Measurements from ENCODE around the gene RAVER2.

Gene RAVER2

GRCh38 chr1:64823691-64824476, 79.0 kb downstream of the RAVER2 start:
- ATAC-seq, result peak; percentile 52
- peak; percentile 40 to 50 for DNase-seq
- Mint-ChIP-seq H3K4me3 (no peak overlapping the region), H3K27me3 (no peaks in the 10 kb centered on the region), H3K9me3 (no peaks in the 10 kb centered on the region), H3K27ac (peak overlapping the region in 1 of 2 donors; percentile 54), H3K4me1 (peaks cover 38% of the 10 kb centered on the region)

- peaks cover 54% of the 10 kb centered on the region for H3K4me1 Mint-ChIP-seq
- H3K4me3 Mint-ChIP-seq, result peak overlapping the region; percentile 0 to 31
- peak; percentile 86 for ATAC-seq
- no peaks in the 10 kb centered on the region for H3K27me3 Mint-ChIP-seq
- no peak for DNase-seq
- H3K9me3 Mint-ChIP-seq, result no peaks in the 10 kb centered on the region
- peak overlapping the region; percentile 0 to 83 for H3K27ac Mint-ChIP-seq
Observed at GRCh38 chr1:64826991-64827390, 82.1 kb downstream of the RAVER2 start.

DNA sequence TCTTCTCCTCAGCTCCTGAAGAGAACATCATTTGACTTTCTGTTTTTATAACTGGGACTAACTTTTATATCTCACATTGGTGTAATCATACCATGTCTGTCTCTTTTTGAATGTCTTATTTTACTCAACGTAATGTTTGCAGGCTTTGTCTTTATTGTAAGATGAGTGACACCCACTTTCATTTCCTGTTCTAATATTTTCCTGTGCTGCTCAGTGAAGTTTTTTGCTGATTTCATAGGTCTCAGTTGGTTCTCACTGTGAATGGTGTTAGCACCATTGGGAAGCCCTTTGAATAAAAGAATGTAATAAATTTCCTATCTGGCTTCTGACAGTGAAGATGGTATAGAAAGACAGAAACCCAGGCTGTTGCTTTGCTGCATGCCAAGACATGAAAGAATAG, 84.0 kb downstream of the RAVER2 start:
- DNase-seq, result no peak
- Mint-ChIP-seq H3K9me3 (no peaks in the 10 kb centered on the region), H3K4me1 (peaks cover 54% of the 10 kb centered on the region), H3K27me3 (no peaks in the 10 kb centered on the region), H3K27ac (peak overlapping the region; percentile 15 to 74), H3K4me3 (peak overlapping the region; percentile 28 to 39)
- ATAC-seq, result peak; percentile 58

GRCh38 chr1:64829411-64830029, 84.6 kb downstream of the RAVER2 start:
- H3K4me1 Mint-ChIP-seq, result peaks cover 47% of the 10 kb centered on the region
- peak; percentile 16 for ATAC-seq
- no peaks in the 10 kb centered on the region for H3K27me3 Mint-ChIP-seq
- H3K4me3 Mint-ChIP-seq, result no peak overlapping the region
- H3K9me3 Mint-ChIP-seq, result no peaks in the 10 kb centered on the region
- peak overlapping the region; percentile 2 to 15 for H3K27ac Mint-ChIP-seq
- no peak for DNase-seq

GRCh38 chr1:64830030-64830651, 85.3 kb downstream of the RAVER2 start:
- H3K9me3 Mint-ChIP-seq, result no peaks in the 10 kb centered on the region
- DNase-seq (no peak), ATAC-seq (no peak)
- H3K4me1 Mint-ChIP-seq, result peaks cover 46% of the 10 kb centered on the region
- peak overlapping the region in 1 of 2 donors; percentile 3 for H3K27ac Mint-ChIP-seq
- H3K27me3 Mint-ChIP-seq, result no peaks in the 10 kb centered on the region
- H3K4me3 Mint-ChIP-seq, result no peak overlapping the region

DNA sequence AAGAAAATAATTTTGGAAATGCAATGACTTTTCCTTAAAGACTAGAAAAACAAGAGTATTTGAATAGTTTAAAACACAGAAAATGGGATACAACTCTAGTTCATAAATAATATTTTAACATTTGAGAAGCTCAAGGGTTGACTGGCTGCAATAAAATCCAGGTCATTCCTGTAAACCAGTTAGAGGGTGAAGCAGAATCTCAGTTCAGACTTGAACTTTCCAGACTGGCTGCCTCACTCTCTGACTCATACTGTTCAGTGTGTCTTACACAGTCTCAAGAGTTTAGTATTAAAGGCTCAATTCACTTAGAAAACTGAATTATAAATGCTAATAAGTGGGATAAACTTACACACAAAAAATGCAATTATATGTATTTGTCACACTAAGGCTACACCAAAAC, 89.9 kb downstream of the RAVER2 start:
- H3K4me3 Mint-ChIP-seq, result no peak overlapping the region
- DNase-seq (no peak), ATAC-seq (no peak)
- H3K4me1 Mint-ChIP-seq, result peaks cover 8% of the 10 kb centered on the region
- no peaks in the 10 kb centered on the region for H3K9me3 Mint-ChIP-seq
- peak overlapping the region in 1 of 2 donors; percentile 13 for H3K27ac Mint-ChIP-seq
- H3K27me3 Mint-ChIP-seq, result no peaks in the 10 kb centered on the region

GRCh38 chr1:64836802-64837201, 91.9 kb downstream of the RAVER2 start:
- Mint-ChIP-seq H3K27ac (no peak overlapping the region), H3K4me1 (no peaks in the 10 kb centered on the region), H3K4me3 (no peak overlapping the region), H3K27me3 (no peaks in the 10 kb centered on the region), H3K9me3 (no peaks in the 10 kb centered on the region)
- no peak for ATAC-seq
- DNase-seq, result no peak

GRCh38 chr1:64838486-64838885, 93.6 kb downstream of the RAVER2 start:
- H3K4me1 Mint-ChIP-seq, result no peaks in the 10 kb centered on the region
- ATAC-seq (no peak), DNase-seq (no peak)
- no peaks in the 10 kb centered on the region for H3K9me3 Mint-ChIP-seq
- H3K27me3 Mint-ChIP-seq, result no peaks in the 10 kb centered on the region
- H3K4me3 Mint-ChIP-seq, result no peak overlapping the region
- H3K27ac Mint-ChIP-seq, result peak overlapping the region in 1 of 2 donors; percentile 61

DNA sequence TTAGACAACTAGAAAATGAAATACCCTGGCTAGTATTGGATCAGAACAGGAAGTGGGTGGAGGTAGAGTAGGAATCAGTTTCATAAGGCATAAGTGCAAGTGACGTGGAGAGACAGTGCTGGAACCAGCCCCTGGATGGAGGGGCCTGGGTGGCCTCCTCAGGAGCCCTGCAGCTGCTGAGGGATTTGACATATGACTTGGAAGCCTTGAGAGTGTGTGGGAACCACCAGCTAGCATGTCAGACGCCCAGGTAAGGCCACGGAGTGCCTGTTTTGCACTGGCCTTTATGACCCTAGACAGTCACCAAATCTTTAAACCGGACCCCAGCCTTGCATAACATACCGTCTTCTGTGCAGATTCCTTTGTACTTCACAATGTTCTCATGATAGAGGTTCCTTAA, 94.4 kb downstream of the RAVER2 start:
- Mint-ChIP-seq H3K27me3 (no peaks in the 10 kb centered on the region), H3K4me1 (no peaks in the 10 kb centered on the region), H3K9me3 (no peaks in the 10 kb centered on the region), H3K27ac (no peak overlapping the region), H3K4me3 (no peak overlapping the region)
- DNase-seq (no peak), ATAC-seq (no peak)

- no peaks in the 10 kb centered on the region for H3K9me3 Mint-ChIP-seq
- no peak overlapping the region for H3K27ac Mint-ChIP-seq
- no peak overlapping the region for H3K4me3 Mint-ChIP-seq
- H3K4me1 Mint-ChIP-seq, result no peaks in the 10 kb centered on the region
- no peak for ATAC-seq
- DNase-seq, result no peak
- H3K27me3 Mint-ChIP-seq, result no peaks in the 10 kb centered on the region
Observed at GRCh38 chr1:64839732-64840405, 95.0 kb downstream of the RAVER2 start.

DNA sequence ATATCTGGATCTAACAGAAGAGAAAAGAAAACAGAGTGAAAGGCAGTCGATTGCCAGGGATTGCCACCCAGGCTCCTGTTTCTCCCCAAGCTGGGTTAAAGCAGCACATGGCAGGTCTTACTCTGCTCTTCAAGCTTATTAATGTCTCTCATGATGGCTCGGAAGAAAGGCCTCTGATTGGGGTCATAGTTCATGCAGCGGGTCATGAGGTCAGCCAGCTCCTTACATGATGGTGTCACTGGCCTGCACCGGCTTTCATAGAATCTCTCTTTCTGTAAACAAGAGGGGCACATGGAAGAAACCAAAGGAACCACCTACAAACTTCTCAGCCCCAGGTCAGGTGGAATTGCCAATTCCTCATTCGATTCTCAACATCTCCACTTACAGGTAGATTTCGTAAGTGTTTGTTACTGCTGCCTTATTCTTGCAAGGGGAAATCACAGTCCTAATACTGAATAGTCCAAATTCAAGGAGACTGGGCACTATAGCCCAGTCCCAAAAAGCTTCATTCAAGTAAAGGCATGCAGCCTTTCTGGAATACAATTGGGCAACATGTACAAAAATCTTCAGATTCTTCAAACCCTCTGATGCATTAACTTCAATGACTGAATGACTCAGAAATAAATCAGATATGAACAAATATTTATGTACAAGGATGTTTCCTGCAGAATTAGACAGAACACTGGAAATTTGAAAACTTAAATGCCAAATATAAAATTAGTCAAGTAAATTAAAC, 96.6 kb downstream of the RAVER2 start:
- ATAC-seq (no peak), DNase-seq (no peak)
- H3K27me3 Mint-ChIP-seq, result no peaks in the 10 kb centered on the region
- H3K9me3 Mint-ChIP-seq, result no peaks in the 10 kb centered on the region
- no peak overlapping the region for H3K27ac Mint-ChIP-seq
- H3K4me1 Mint-ChIP-seq, result no peaks in the 10 kb centered on the region
- H3K4me3 Mint-ChIP-seq, result no peak overlapping the region

- H3K9me3 Mint-ChIP-seq, result no peaks in the 10 kb centered on the region
- ATAC-seq, result no peak
- no peak overlapping the region for H3K4me3 Mint-ChIP-seq
- no peak for DNase-seq
- H3K27ac Mint-ChIP-seq, result no peak overlapping the region
- H3K27me3 Mint-ChIP-seq, result no peaks in the 10 kb centered on the region
- H3K4me1 Mint-ChIP-seq, result no peaks in the 10 kb centered on the region
Observed at GRCh38 chr1:64842224-64842623, 97.3 kb downstream of the RAVER2 start.

DNA sequence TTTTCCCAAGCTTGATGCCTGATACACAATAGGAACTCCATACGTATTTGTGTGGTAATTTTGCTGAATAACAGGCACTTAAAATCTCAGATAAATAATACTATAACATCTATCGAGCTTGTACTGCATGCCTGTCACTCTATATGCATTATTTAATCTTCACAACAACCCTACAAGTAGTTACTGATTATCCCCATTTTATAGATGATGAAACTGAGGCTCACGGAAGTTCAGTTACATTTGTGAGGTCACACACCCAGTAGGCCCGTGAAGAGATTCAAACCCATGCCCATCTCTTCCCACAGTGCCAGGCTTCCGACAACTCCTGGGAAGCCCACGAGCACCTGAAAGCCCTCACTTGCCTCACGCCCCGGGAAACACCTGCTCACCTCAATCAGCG, 98.8 kb downstream of the RAVER2 start:
- DNase-seq (no peak), ATAC-seq (no peak)
- H3K4me1 Mint-ChIP-seq, result no peaks in the 10 kb centered on the region
- no peaks in the 10 kb centered on the region for H3K9me3 Mint-ChIP-seq
- H3K27ac Mint-ChIP-seq, result no peak overlapping the region
- H3K27me3 Mint-ChIP-seq, result no peaks in the 10 kb centered on the region
- no peak overlapping the region for H3K4me3 Mint-ChIP-seq

DNA sequence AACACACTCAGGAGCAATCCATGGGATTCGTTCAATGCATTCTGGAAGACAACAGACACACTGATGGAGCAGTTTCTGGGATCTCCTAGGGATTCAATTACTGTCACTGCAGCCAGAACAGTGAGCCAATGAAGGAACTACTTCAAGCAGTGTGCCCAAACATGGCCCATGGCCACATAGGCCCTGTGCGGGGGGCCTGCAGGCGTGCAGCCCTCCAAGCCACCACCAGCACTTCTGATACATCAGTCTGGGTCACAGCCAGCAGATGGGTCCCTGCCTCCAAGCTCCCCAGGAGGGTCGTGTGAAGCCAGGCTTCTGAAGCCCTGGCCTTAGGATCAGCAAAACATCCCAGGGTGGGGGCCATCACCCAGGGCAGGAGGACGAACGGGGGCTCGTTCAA, 99.3 kb downstream of the RAVER2 start:
- Mint-ChIP-seq H3K4me1 (no peaks in the 10 kb centered on the region), H3K9me3 (no peaks in the 10 kb centered on the region), H3K4me3 (no peak overlapping the region), H3K27me3 (no peaks in the 10 kb centered on the region), H3K27ac (no peak overlapping the region)
- DNase-seq (no peak), ATAC-seq (no peak)

DNA sequence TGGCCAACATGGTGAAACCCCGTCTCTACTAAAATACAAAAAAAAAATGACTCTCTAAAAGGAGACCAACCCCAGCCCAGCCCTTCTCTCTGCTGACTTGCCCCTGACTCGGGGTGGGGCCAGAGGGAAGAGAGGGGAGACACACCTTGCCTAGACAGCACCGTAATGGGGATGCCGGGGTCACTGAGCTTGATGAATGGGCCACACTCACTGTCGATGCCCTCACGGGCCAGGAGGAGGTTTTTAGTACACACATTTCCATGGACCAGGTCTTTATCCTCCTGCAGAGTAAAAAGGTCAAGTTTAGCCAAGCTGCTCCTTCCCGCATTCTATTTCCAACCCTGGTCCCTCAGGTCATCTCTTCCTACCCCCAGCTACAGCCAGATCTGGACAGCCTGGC, 99.7 kb downstream of the RAVER2 start:
- H3K4me3 Mint-ChIP-seq, result no peak overlapping the region
- DNase-seq (no peak), ATAC-seq (no peak)
- peak overlapping the region; percentile 54 to 78 for H3K27ac Mint-ChIP-seq
- no peaks in the 10 kb centered on the region for H3K4me1 Mint-ChIP-seq
- H3K9me3 Mint-ChIP-seq, result no peaks in the 10 kb centered on the region
- H3K27me3 Mint-ChIP-seq, result no peaks in the 10 kb centered on the region
